Keratinocyte (primary cell): ENCODE measurements around the gene CACNA1C.

Source experiments
- CTCF ChIP-seq, 3 experiments: IDR thresholded peaks in 1 of 3; conservative IDR thresholded peaks in 1 of 3; optimal IDR thresholded peaks in 1 of 3; 2 replicates in 2 of 3; 3 replicates in 1 of 3; pipeline versions ENCODE3 to v1.5.1; 2011; ENCODE audit warnings: low read length in 3 of 3, mild to moderate bottlenecking in 3 of 3, moderate library complexity in 2 of 3, control low read depth in 1 of 3, inconsistent platforms in 1 of 3; ENCODE audit not compliant: insufficient read depth in 2 of 3; ENCODE audit errors: extremely low read depth in 1 of 3
- EZH2 ChIP-seq: IDR thresholded peaks from one replicate; pipeline ENCODE4 v1.6.1; 2012; ENCODE audit warnings: inconsistent platforms, mild to moderate bottlenecking, low read length, moderate library complexity

- TF ChIP-seq CTCF (optimal IDR thresholded peaks at IDR 0.05 in 1 of 3, IDR thresholded peaks at IDR 0.05 in 1 of 3, conservative IDR thresholded peaks at IDR 0.05 in 1 of 3; ENCODE audit: extremely low read depth in 1 of 3, insufficient read depth in 2 of 3, low read length in 3 of 3) (no peak), EZH2 (no peak)
These were observed 423.2 kb downstream of the CACNA1C start for GRCh38 chr12:2475984-2476383.
